Karpas-422 (cell line): ENCODE data around the gene ZSCAN25. TPM values are rescaled to one million over a fixed set of nuclear protein-coding genes. Genes with fewer than 3 reads are reported as not detected.

Source experiments
- DNase-seq: peaks from one replicate; pipeline ENCODE4 v3.0.0-alpha.2; 2015
- H2AFZ ChIP-seq: fragments of 200-600 bp; sonication (generic); 2 replicates; pipeline ENCODE4 v1.6.1; 2014; ENCODE audit warnings: antibody characterized with exemption, low read length, mixed read lengths
- H3K27ac ChIP-seq: fragments of 200-600 bp; sonication (generic); 2 replicates; pipeline ENCODE4 v1.5.1; 2014; ENCODE audit warnings: mild to moderate bottlenecking, low read length, moderate library complexity
- H3K27me3 ChIP-seq: fragments of 200-600 bp; sonication (generic); 2 replicates; pipeline ENCODE4 v1.6.1; 2014; ENCODE audit warnings: low read length, mixed read lengths
- H3K36me3 ChIP-seq: fragments of 200-600 bp; sonication (generic); 2 replicates; pipeline ENCODE4 v1.6.1; 2014; ENCODE audit warnings: low read length, mixed read lengths; ENCODE audit not compliant: insufficient read depth
- H3K4me1 ChIP-seq: fragments of 200-600 bp; sonication (generic); 2 replicates; pipeline ENCODE4 v1.6.1; 2014; ENCODE audit warnings: mild to moderate bottlenecking, low read length, mixed read lengths
- H3K4me2 ChIP-seq: fragments of 200-600 bp; sonication (generic); 2 replicates; pipeline ENCODE4 v1.6.1; 2014; ENCODE audit warnings: low read length, low read depth, mild to moderate bottlenecking; ENCODE audit not compliant: poor library complexity, severe bottlenecking
- H3K4me3 ChIP-seq: fragments of 200-600 bp; sonication (generic); 2 replicates; pipeline ENCODE4 v1.5.1; 2014; ENCODE audit warnings: mild to moderate bottlenecking, antibody characterized with exemption, low read length, mixed read lengths
- H3K79me2 ChIP-seq: fragments of 200-600 bp; sonication (generic); 2 replicates; pipeline ENCODE4 v1.6.1; 2014; ENCODE audit warnings: mild to moderate bottlenecking, low read length, mixed read lengths
- H3K9ac ChIP-seq: fragments of 200-600 bp; sonication (generic); 2 replicates; pipeline ENCODE4 v1.6.0; 2014; ENCODE audit warnings: low read length
- H3K9me2 ChIP-seq: fragments of 200-600 bp; sonication (generic), shearing (Covaris generic); replicated peaks from 2 replicates; pipeline ENCODE4 v1.6.0; 2014; ENCODE audit warnings: mild to moderate bottlenecking, low read length, moderate library complexity; ENCODE audit not compliant: insufficient read depth
- H3K9me3 ChIP-seq: fragments of 300-700, 200-600 bp; sonication (generic); 2 replicates; pipeline ENCODE4 v1.6.1; 2014; ENCODE audit warnings: low read length, mixed read lengths
- H4K20me1 ChIP-seq: fragments of 200-600 bp; sonication (generic); 2 replicates; pipeline ENCODE4 v1.6.1; 2014; ENCODE audit warnings: mild to moderate bottlenecking, antibody characterized with exemption, low read length, low read depth; ENCODE audit not compliant: insufficient read depth
- total RNA-seq: library from RNA; depleted of rRNA; stranded (reverse); fragments of >200 nt; shearing (Covaris generic); gene quantifications from 2 replicates; pipeline ENCODE4 v1.2.3, GENCODE V29; 2014; ENCODE audit warnings: low replicate concordance

ZSCAN25 gene
- total RNA-seq, 1 experiment from 2014 or later, result 12.3 TPM

DNA sequence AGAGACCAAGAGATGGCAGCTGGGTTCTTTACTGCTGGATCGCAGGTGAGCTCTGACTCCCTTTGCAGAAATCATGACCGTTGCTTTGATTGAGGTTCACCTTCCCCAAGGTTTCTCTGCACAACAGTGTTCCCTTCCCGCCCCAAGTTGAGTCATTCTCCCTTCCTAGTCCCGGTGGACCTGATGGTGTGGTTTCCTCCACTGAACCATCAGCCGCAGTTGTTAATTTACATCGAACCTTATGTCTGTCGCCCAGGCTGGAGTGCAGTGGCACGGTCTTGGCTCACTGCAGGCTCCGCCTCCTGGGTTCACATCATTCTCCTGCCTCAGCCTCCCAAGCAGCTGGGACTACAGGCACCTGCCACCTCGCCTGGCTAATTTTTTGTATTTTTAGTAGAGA is 5.8 kb downstream of the ZSCAN25 start:
- H3K9me2 ChIP-seq, result no peaks in the 10 kb centered on the region
- no peak overlapping the region for H3K27ac ChIP-seq
- no peak overlapping the region for H3K4me3 ChIP-seq
- peaks cover 9% of the 10 kb centered on the region for H3K4me1 ChIP-seq
- H3K9me3 ChIP-seq, result no peaks in the 10 kb centered on the region
- peaks cover 20% of the 10 kb centered on the region for H3K79me2 ChIP-seq
- H3K9ac ChIP-seq, result no peak overlapping the region
- H3K4me2 ChIP-seq, result no peak overlapping the region
- H3K27me3 ChIP-seq, result no peaks in the 10 kb centered on the region
- peaks cover 24% of the 10 kb centered on the region; the same call in 1 of the 2 replicates for H3K36me3 ChIP-seq
- H4K20me1 ChIP-seq, result no peaks in the 10 kb centered on the region; the same call in 1 of the 2 replicates
- no peak for DNase-seq
- no peak overlapping the region for H2AFZ ChIP-seq

DNA sequence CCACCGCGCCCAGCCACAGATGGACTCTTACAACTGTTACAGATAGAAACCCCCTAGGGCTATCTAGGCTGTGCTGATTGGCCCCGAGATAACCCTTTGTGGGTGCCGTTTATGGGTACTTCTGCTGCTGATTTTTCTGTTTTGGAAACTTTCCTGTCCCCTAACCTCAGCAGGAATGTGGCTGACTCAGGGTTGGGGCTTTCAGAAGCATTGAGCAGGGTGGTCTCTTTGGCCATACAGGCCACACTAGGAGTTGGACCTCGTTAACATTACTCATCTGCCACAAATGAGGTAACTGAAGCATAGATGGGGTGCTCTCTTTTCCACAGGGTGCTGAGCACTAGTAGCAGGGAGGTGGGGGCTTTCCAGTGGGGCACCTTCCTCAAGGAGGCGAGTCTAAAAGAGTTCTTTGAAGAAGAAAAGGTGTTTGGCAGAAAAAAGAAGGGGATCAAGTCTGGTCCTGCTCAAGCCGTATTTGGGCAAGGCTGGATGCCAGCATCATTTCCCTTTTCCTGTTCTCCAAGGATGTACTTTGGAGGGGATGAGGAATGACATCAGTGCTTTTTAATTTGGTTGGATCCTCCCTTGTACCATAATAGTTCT is 6.4 kb downstream of the ZSCAN25 start:
- H3K9me3 ChIP-seq, result no peaks in the 10 kb centered on the region
- H3K4me2 ChIP-seq, result no peak overlapping the region
- H3K36me3 ChIP-seq, result peaks cover 23% of the 10 kb centered on the region; the same call in 1 of the 2 replicates
- peaks cover 3% of the 10 kb centered on the region for H3K4me1 ChIP-seq
- H3K79me2 ChIP-seq, result peaks cover 14% of the 10 kb centered on the region
- no peak overlapping the region for H3K4me3 ChIP-seq
- no peak overlapping the region for H2AFZ ChIP-seq
- H3K27me3 ChIP-seq, result no peaks in the 10 kb centered on the region
- DNase-seq, result no peak
- no peaks in the 10 kb centered on the region for H3K9me2 ChIP-seq
- no peak overlapping the region for H3K27ac ChIP-seq
- no peaks in the 10 kb centered on the region; the same call in 1 of the 2 replicates for H4K20me1 ChIP-seq
- H3K9ac ChIP-seq, result no peak overlapping the region

DNA sequence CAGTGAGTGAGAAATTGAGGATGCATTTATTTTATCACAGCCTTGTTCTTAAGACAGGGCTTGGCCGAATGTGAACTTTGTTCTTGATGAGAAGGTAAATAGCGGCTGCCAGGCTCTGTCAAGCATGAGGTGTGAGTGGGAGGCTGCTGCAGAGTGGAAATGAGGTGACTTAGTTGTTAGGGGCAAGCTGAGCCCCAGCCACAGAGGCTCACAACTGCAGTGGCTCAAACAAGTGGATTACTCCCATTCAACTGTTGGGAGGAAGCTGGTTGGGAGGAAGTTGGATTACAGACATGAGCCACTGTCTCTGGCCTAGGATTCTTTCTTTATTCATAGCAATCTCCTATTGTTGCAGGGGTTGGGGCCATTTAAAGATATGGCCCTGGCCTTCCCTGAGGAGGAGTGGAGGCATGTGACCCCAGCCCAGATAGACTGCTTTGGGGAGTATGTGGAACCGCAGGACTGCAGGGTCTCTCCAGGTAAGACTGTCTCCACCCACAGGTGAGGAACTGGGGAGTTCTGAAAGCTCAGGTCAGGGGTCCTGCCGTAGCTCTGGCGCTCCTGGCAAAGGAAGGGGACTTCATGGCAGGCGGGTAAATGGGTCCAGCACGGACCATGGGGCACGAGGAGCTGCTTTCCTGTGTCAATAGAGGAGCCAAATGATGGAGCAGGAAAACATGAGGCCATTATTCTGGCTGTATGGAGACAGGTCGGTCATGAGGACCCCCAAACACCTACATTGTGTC is 7.1 kb downstream of the ZSCAN25 start:
- Histone ChIP-seq H3K79me2 (peaks cover 7% of the 10 kb centered on the region), H3K4me1 (no peaks in the 10 kb centered on the region), H3K27me3 (no peaks in the 10 kb centered on the region), H2AFZ (no peak overlapping the region), H3K9me2 (no peaks in the 10 kb centered on the region), H4K20me1 (no peaks in the 10 kb centered on the region; the same call in 1 of the 2 replicates), H3K27ac (no peak overlapping the region), H3K4me2 (no peak overlapping the region), H3K36me3 (peaks cover 16% of the 10 kb centered on the region; the same call in 1 of the 2 replicates), H3K9me3 (no peaks in the 10 kb centered on the region), H3K9ac (no peak overlapping the region), H3K4me3 (no peak overlapping the region)
- DNase-seq, result no peak

- Histone ChIP-seq H3K27me3 (no peaks in the 10 kb centered on the region), H3K9me3 (no peaks in the 10 kb centered on the region), H3K36me3 (peaks cover 15% of the 10 kb centered on the region; the same call in 1 of the 2 replicates), H3K9me2 (no peaks in the 10 kb centered on the region), H3K27ac (no peak overlapping the region), H4K20me1 (no peaks in the 10 kb centered on the region; the same call in 1 of the 2 replicates), H3K79me2 (peaks cover under 1% of the 10 kb centered on the region), H3K4me3 (no peak overlapping the region), H3K4me1 (no peaks in the 10 kb centered on the region), H3K9ac (no peak overlapping the region), H2AFZ (no peak overlapping the region), H3K4me2 (no peak overlapping the region)
- DNase-seq, result no peak
Measured at GRCh38 chr7:99624484-99624883, 7.7 kb downstream of the ZSCAN25 start.

DNA sequence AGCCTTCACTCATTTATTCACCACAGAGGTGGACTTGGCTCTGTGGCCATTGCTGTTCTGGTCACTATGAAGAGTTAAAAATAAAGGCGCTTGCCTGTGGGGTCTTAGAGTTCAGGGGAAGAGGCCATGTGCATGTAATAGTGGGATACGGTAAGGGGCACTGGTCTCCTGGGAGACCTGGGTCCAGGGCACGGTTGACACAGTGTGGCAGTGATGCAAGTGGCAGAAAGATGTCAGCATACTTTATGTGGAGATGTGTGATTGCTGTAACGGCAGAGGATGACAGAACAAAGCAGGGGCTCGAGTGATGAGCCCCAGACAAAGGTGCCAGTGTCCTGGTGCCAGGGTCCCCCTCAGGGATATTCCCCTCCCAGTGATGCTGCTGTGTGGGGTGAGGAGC is 8.6 kb downstream of the ZSCAN25 start:
- Histone ChIP-seq H2AFZ (no peak overlapping the region), H3K4me3 (no peak overlapping the region), H3K4me2 (no peak overlapping the region), H3K9ac (no peak overlapping the region), H3K4me1 (no peaks in the 10 kb centered on the region), H3K9me3 (no peaks in the 10 kb centered on the region), H3K9me2 (no peaks in the 10 kb centered on the region), H3K27ac (no peak overlapping the region), H3K79me2 (no peaks in the 10 kb centered on the region), H4K20me1 (no peaks in the 10 kb centered on the region), H3K36me3 (peaks cover 15% of the 10 kb centered on the region; the same call in 1 of the 2 replicates), H3K27me3 (no peaks in the 10 kb centered on the region)
- DNase-seq, result no peak

DNA sequence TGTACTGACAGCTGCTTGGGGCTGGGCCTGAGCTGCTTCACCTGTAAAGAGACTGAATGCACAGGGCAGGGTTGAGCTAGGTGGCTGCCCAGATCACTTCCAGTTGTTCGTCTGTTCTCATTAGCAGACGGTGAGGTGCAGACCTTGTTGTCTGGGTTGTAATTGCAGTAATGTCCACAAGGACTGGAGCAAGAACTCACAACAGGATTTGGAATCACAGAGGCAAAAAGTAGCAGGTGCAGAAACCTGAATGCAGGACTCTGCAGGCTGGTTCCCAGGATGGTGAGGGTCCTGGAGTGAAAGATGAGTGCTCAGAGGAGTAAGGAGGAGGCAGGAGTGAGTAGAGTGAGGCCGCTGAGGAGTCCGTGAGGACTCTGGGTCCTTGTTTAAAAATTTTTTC is 9.2 kb downstream of the ZSCAN25 start:
- H3K9me2 ChIP-seq, result no peaks in the 10 kb centered on the region
- H3K4me1 ChIP-seq, result no peaks in the 10 kb centered on the region
- H3K4me2 ChIP-seq, result no peak overlapping the region
- peaks cover 21% of the 10 kb centered on the region; the same call in 1 of the 2 replicates for H3K36me3 ChIP-seq
- no peaks in the 10 kb centered on the region for H4K20me1 ChIP-seq
- DNase-seq, result no peak
- no peak overlapping the region for H2AFZ ChIP-seq
- H3K9ac ChIP-seq, result no peak overlapping the region
- H3K27me3 ChIP-seq, result no peaks in the 10 kb centered on the region
- H3K9me3 ChIP-seq, result no peaks in the 10 kb centered on the region
- H3K27ac ChIP-seq, result no peak overlapping the region
- no peak overlapping the region for H3K4me3 ChIP-seq
- H3K79me2 ChIP-seq, result no peaks in the 10 kb centered on the region

DNA sequence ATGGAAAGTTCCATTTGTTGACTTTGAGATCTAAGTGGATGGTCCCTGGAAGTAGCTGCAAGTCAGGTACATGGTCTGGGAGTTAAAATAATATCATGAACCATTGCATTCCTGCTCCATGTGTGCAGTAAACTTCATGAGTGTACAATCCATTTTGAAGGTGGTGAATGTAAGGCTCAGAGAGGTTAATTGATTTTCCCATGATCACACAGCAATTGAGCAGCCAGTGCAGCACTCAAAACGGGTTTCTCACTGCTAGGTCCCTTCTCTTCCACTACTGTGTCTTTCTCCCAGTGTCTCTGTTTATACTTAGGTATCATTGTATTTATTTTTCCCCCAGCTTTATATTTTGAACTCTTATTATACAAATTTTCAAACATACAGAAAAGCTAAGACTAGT is 9.9 kb downstream of the ZSCAN25 start:
- Histone ChIP-seq H3K4me2 (no peak overlapping the region), H3K4me1 (no peaks in the 10 kb centered on the region), H3K9ac (no peak overlapping the region), H3K9me3 (no peaks in the 10 kb centered on the region), H3K4me3 (no peak overlapping the region), H3K79me2 (no peaks in the 10 kb centered on the region), H3K27me3 (no peaks in the 10 kb centered on the region), H4K20me1 (no peaks in the 10 kb centered on the region), H2AFZ (no peak overlapping the region), H3K36me3 (peaks cover 22% of the 10 kb centered on the region; the same call in 1 of the 2 replicates), H3K27ac (no peak overlapping the region), H3K9me2 (no peaks in the 10 kb centered on the region)
- no peak for DNase-seq

- Histone ChIP-seq H3K9ac (no peak overlapping the region), H3K9me2 (no peaks in the 10 kb centered on the region), H3K4me3 (no peak overlapping the region), H3K9me3 (no peaks in the 10 kb centered on the region), H3K36me3 (peaks cover 22% of the 10 kb centered on the region; the same call in 1 of the 2 replicates), H3K27me3 (no peaks in the 10 kb centered on the region), H3K27ac (no peak overlapping the region), H4K20me1 (no peaks in the 10 kb centered on the region), H2AFZ (no peak overlapping the region), H3K79me2 (no peaks in the 10 kb centered on the region), H3K4me1 (no peaks in the 10 kb centered on the region), H3K4me2 (no peak overlapping the region)
- DNase-seq, result no peak
Measured at GRCh38 chr7:99627513-99627912, 10.8 kb downstream of the ZSCAN25 start.
